Inflammatory macrophage treated with lipopolysaccharide for 1 hour (primary cell): ENCODE results near the gene TSC22D3.
"Not testable (repeated sequence)": the region's sequence is repeated elsewhere in the genome, so short reads cannot be mapped to it uniquely, and the experiment has no call there.

ENCODE experiments used
- DNase-seq, 2 donors: peaks; one replicate each; pipeline ENCODE4 v3.0.0-alpha.2; 2020 to 2022

TSC22D3 gene

GRCh38 chrX:107710617-107711391, 64.8 kb downstream of the TSC22D3 start:
- peak; percentile 90 to 93 for DNase-seq

GRCh38 chrX:107709266-107709806, 66.3 kb downstream of the TSC22D3 start:
- DNase-seq: no peak

- no peak for DNase-seq
These were observed 66.8 kb downstream of the TSC22D3 start for GRCh38 chrX:107708762-107709161.

GRCh38 chrX:107707866-107708265, 67.7 kb downstream of the TSC22D3 start:
- DNase-seq: no peak

- no peak for DNase-seq
These were observed 69.3 kb downstream of the TSC22D3 start for GRCh38 chrX:107706309-107706708.

- DNase-seq: no peak
These were observed 71.0 kb downstream of the TSC22D3 start for GRCh38 chrX:107704587-107704986.

- DNase-seq: no peak
These were observed 71.4 kb downstream of the TSC22D3 start for GRCh38 chrX:107704181-107704580.

- peak; percentile 63 to 79 for DNase-seq
These were observed 74.0 kb downstream of the TSC22D3 start for GRCh38 chrX:107701493-107702121.

GRCh38 chrX:107700790-107701189, 74.8 kb downstream of the TSC22D3 start:
- no peak for DNase-seq

- no peak for DNase-seq
These were observed 75.2 kb downstream of the TSC22D3 start for GRCh38 chrX:107700317-107700774.

- DNase-seq: no peak
These were observed 76.0 kb downstream of the TSC22D3 start for GRCh38 chrX:107699616-107700015.

GRCh38 chrX:107691024-107691448, 84.6 kb downstream of the TSC22D3 start:
- DNase-seq: peak; percentile 41 to 72

GRCh38 chrX:107687445-107687844, 88.1 kb downstream of the TSC22D3 start:
- no peak for DNase-seq

GRCh38 chrX:107686792-107687191, 88.8 kb downstream of the TSC22D3 start:
- DNase-seq: peak; percentile 41 to 51

- DNase-seq: no peak
These were observed 89.6 kb downstream of the TSC22D3 start for GRCh38 chrX:107686026-107686425.

- not testable (repeated sequence) for DNase-seq
These were observed 90.0 kb downstream of the TSC22D3 start for GRCh38 chrX:107685586-107685985.

- peak in 1 of 2 donors; percentile 46 for DNase-seq
These were observed 90.6 kb downstream of the TSC22D3 start for GRCh38 chrX:107684956-107685385.

GRCh38 chrX:107683931-107684330, 91.7 kb downstream of the TSC22D3 start:
- DNase-seq: no peak

- no peak for DNase-seq
These were observed 92.3 kb downstream of the TSC22D3 start for GRCh38 chrX:107683124-107683895.

GRCh38 chrX:107682256-107682655, 93.3 kb downstream of the TSC22D3 start:
- no peak for DNase-seq

GRCh38 chrX:107678957-107679740, 96.4 kb downstream of the TSC22D3 start:
- DNase-seq: peak; percentile 28 to 49

GRCh38 chrX:107677909-107678308, 97.7 kb downstream of the TSC22D3 start:
- DNase-seq: no peak
